Kidney epithelial cell (primary cell): ENCODE data around the gene MYO1C. TPM values are rescaled to one million over a fixed set of nuclear protein-coding genes. Genes with fewer than 3 reads are reported as not detected.
A peak's percentile ranks its signal among the peaks of the same experiment; 100 is the strongest.
"Not testable (repeated sequence)": the region's sequence is repeated elsewhere in the genome, so short reads cannot be mapped to it uniquely, and the experiment has no call there.

Experiments used
- DNase-seq: peaks from one replicate; pipeline ENCODE4 v3.0.0-alpha.2; 2010; ENCODE audit warnings: low read depth
- H3K27me3 ChIP-seq: 2 replicates; pipeline ENCODE4 v1.6.0; 2011; ENCODE audit warnings: low read length; ENCODE audit not compliant: control insufficient read depth, insufficient read depth
- H3K36me3 ChIP-seq: 2 replicates; pipeline ENCODE4 v1.5.1; 2011; ENCODE audit warnings: low read length; ENCODE audit not compliant: control insufficient read depth, insufficient read depth
- H3K4me3 ChIP-seq: 2 replicates; pipeline ENCODE4 v1.5.1; 2011; ENCODE audit warnings: low read depth, mild to moderate bottlenecking, control low read depth, low read length
- CTCF ChIP-seq: IDR thresholded peaks from 2 replicates; pipeline ENCODE4 v1.5.1; 2011; ENCODE audit warnings: mild to moderate bottlenecking, moderate library complexity, low read length, control low read depth, inconsistent platforms; ENCODE audit not compliant: insufficient read depth, poor library complexity, severe bottlenecking
- total RNA-seq: library from RNA; depleted of rRNA; stranded (reverse); fragments of >200 nt; gene quantifications from 2 replicates; pipeline ENCODE4 v1.2.3, GENCODE V29; 2015

The MYO1C gene
- total RNA-seq, 1 donor from 2014 or later: 131 TPM

- no peaks in the 10 kb centered on the region for H3K27me3 ChIP-seq
- no peak for DNase-seq
- TF ChIP-seq CTCF: peak; percentile 20
- peaks cover under 1% of the 10 kb centered on the region for H3K36me3 ChIP-seq
- no peak overlapping the region for H3K4me3 ChIP-seq
Observed at GRCh38 chr17:1532836-1533602, 40.5 kb upstream of the MYO1C start.

- Histone ChIP-seq H3K36me3 (no peaks in the 10 kb centered on the region), H3K4me3 (no peak overlapping the region), H3K27me3 (no peaks in the 10 kb centered on the region)
- DNase-seq: no peak
- no peak for TF ChIP-seq CTCF
Observed at GRCh38 chr17:1529863-1530262, 37.4 kb upstream of the MYO1C start.

- DNase-seq, H3K36me3 ChIP-seq, H3K27me3 ChIP-seq, H3K4me3 ChIP-seq: not testable (repeated sequence)
Observed at GRCh38 chr17:1526876-1527275, 34.4 kb upstream of the MYO1C start.

- no peaks in the 10 kb centered on the region for H3K27me3 ChIP-seq
- no peak for DNase-seq
- peaks cover 1% of the 10 kb centered on the region for H3K36me3 ChIP-seq
- no peak overlapping the region for H3K4me3 ChIP-seq
- no peak for TF ChIP-seq CTCF
Observed at GRCh38 chr17:1522626-1523025, 30.1 kb upstream of the MYO1C start.

GRCh38 chr17:1521086-1521640, 28.7 kb upstream of the MYO1C start:
- Histone ChIP-seq H3K27me3 (no peaks in the 10 kb centered on the region), H3K4me3 (no peak overlapping the region), H3K36me3 (peaks cover 1% of the 10 kb centered on the region)
- no peak for DNase-seq
- no peak for TF ChIP-seq CTCF

GRCh38 chr17:1519678-1520077, 27.2 kb upstream of the MYO1C start:
- peaks cover 1% of the 10 kb centered on the region for H3K36me3 ChIP-seq
- H3K27me3 ChIP-seq: no peaks in the 10 kb centered on the region
- TF ChIP-seq CTCF: no peak
- DNase-seq: no peak
- H3K4me3 ChIP-seq: no peak overlapping the region
